Measurements from ENCODE around the gene CSF3.

CSF3 gene

DNA sequence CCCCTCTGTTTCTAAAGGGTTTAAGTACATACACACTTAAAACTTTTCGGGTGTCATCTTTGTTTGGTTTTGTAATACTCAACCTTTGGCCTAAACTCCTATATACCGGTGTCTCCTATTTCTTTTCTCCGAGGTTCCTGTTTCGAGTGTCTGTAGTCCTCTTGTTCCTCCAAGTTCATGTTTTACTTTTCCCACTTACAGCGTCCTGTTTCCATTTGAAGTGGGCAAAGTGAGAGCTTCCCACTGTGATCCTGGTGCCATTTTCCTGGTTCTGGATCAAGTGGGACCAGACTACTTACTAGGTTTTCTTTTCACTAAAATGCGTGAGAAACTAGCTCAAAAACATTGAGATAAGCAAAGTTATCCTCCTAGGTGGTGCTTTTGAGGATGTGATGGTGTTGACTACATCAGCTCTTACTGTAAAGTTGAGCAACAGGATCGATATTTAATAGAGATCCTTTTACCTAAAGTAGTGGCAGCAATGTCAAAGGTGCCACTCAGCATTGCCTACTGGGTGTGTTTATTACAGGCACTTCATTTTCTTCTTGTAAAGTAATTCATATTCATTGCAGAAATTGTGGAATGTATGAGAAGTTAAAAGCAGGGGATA lies 33.4 kb upstream of the CSF3 start:
- TF ChIP-seq, protein P1, sequence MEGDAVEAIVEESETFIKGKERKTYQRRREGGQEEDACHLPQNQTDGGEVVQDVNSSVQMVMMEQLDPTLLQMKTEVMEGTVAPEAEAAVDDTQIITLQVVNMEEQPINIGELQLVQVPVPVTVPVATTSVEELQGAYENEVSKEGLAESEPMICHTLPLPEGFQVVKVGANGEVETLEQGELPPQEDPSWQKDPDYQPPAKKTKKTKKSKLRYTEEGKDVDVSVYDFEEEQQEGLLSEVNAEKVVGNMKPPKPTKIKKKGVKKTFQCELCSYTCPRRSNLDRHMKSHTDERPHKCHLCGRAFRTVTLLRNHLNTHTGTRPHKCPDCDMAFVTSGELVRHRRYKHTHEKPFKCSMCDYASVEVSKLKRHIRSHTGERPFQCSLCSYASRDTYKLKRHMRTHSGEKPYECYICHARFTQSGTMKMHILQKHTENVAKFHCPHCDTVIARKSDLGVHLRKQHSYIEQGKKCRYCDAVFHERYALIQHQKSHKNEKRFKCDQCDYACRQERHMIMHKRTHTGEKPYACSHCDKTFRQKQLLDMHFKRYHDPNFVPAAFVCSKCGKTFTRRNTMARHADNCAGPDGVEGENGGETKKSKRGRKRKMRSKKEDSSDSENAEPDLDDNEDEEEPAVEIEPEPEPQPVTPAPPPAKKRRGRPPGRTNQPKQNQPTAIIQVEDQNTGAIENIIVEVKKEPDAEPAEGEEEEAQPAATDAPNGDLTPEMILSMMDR (conservative IDR thresholded peaks at IDR 0.05), result no peak
- no peak for TF ChIP-seq ZFX (IDR thresholded peaks at IDR 0.05)

DNA sequence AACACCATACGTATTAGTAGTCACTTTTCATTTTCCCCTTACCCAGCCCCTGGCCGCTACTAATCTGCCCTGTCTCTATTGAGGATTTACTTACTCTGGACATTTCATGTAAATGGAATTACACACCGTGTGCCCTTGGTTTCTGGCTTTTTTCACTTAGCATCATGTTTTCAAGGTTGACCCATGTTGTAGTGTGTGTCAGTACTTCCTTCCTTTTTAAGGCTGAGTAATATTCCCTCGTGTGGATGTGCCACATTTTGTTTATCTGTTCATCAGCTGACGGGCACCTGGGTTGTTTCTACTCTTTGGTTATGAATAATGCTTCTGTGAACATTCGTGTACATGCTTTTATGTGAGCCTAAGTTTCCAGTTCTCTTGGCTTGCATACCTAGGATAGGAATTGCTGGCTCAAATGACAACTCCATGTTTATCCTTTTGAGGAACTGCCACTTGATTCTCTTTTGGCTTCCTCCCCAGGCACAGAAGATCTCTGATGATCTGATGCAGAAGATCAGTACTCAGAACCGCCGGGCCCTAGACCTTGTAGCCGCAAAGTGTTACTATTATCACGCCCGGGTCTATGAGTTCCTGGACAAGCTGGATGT lies 26.9 kb upstream of the CSF3 start:
- H3K27ac ChIP-seq, result no peak overlapping the region
- TF ChIP-seq, protein P1 (conservative IDR thresholded peaks at IDR 0.05), result no peak

More for the DNA sequence above, 33.4 kb upstream of the CSF3 start:
- peak overlapping the region; percentile 97; the same call in 1 of the 2 replicates for H3K27ac ChIP-seq

- TF ChIP-seq, protein P1 (conservative IDR thresholded peaks at IDR 0.05), result no peak
- no peak for TF ChIP-seq ZFX (IDR thresholded peaks at IDR 0.05)
- H3K27ac ChIP-seq, result no peak overlapping the region
Measured at GRCh38 chr17:39994448-39994847, 20.8 kb upstream of the CSF3 start.

- no peak overlapping the region for H3K27ac ChIP-seq
- TF ChIP-seq, protein P1 (conservative IDR thresholded peaks at IDR 0.05), result no peak
- no peak for TF ChIP-seq ZFX (IDR thresholded peaks at IDR 0.05)
Measured at GRCh38 chr17:39995438-39995837, 19.8 kb upstream of the CSF3 start.

- H3K27ac ChIP-seq, result no peak overlapping the region
- no peak for TF ChIP-seq ZFX (IDR thresholded peaks at IDR 0.05)
- TF ChIP-seq, protein P1 (conservative IDR thresholded peaks at IDR 0.05), result no peak
Measured at GRCh38 chr17:39996162-39996561, 19.1 kb upstream of the CSF3 start.

- no peak overlapping the region for H3K27ac ChIP-seq
- TF ChIP-seq, protein P1 (conservative IDR thresholded peaks at IDR 0.05), result no peak
- TF ChIP-seq ZFX (IDR thresholded peaks at IDR 0.05), result no peak
Measured at GRCh38 chr17:39996800-39997199, 18.4 kb upstream of the CSF3 start.

DNA sequence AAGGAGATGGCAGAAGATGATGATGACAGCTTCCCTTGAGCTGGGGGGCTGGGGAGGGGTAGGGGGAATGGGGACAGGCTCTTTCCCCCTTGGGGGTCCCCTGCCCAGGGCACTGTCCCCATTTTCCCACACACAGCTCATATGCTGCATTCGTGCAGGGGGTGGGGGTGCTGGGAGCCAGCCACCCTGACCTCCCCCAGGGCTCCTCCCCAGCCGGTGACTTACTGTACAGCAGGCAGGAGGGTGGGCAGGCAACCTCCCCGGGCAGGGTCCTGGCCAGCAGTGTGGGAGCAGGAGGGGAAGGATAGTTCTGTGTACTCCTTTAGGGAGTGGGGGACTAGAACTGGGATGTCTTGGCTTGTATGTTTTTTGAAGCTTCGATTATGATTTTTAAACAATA lies 17.7 kb upstream of the CSF3 start:
- H3K27ac ChIP-seq, result no peak overlapping the region
- TF ChIP-seq, protein P1 (conservative IDR thresholded peaks at IDR 0.05), result no peak
- no peak for TF ChIP-seq ZFX (IDR thresholded peaks at IDR 0.05)
